PC-3 (cell line): ENCODE measurements around the gene FNDC5.

Source experiments
- EZH2phosphoT487 ChIP-seq: fragments of 300-600 bp; sonication (generic); IDR thresholded peaks from 2 replicates; pipeline ENCODE4 v1.6.1; 2018; ENCODE audit warnings: mild to moderate bottlenecking, antibody characterized with exemption, low read length, borderline replicate concordance
- TF ChIP-seq, protein P1 (sequence below): fragments of 300-600 bp; sonication (generic); conservative IDR thresholded peaks from 2 replicates; pipeline ENCODE4 v1.5.1; 2017; ENCODE audit warnings: antibody characterized with exemption, low read depth, mild to moderate bottlenecking, low read length

DNA sequence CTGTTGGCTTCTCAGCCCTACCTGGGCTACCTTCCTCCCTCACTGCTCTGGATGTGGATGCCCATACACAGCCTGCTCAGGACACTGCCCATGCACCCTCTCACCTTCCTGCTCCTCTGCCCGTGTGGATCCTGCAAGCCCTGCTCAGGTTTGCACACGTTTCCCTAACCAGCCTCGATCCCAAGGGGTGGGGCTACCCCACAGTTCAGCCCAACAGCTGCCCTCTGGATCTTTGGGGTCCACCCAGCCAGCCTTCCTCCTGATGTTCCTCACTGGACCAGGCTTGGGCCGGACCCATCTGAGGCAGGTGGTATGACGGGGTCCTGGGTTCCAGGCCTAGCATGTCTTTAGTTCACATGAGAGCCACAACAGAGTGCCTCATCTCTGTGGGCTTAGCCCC, 25.7 kb upstream of the FNDC5 start:
- TF ChIP-seq, protein P1, sequence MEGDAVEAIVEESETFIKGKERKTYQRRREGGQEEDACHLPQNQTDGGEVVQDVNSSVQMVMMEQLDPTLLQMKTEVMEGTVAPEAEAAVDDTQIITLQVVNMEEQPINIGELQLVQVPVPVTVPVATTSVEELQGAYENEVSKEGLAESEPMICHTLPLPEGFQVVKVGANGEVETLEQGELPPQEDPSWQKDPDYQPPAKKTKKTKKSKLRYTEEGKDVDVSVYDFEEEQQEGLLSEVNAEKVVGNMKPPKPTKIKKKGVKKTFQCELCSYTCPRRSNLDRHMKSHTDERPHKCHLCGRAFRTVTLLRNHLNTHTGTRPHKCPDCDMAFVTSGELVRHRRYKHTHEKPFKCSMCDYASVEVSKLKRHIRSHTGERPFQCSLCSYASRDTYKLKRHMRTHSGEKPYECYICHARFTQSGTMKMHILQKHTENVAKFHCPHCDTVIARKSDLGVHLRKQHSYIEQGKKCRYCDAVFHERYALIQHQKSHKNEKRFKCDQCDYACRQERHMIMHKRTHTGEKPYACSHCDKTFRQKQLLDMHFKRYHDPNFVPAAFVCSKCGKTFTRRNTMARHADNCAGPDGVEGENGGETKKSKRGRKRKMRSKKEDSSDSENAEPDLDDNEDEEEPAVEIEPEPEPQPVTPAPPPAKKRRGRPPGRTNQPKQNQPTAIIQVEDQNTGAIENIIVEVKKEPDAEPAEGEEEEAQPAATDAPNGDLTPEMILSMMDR, result no peak
- TF ChIP-seq EZH2phosphoT487, result no peak
